Ovary (tissue), 3 donors: ENCODE results near the gene FAM120AOS.

Experiments used
- CTCF ChIP-seq, 3 donors: fragments of 450-650 bp in 2 of 3; fragments of 200-600 bp in 1 of 3; IDR thresholded peaks; one replicate each; pipeline versions ENCODE4 v1.5.1 to v1.8.0; 2016 to 2022; ENCODE audit warnings: antibody characterized with exemption in 3 of 3, mild to moderate bottlenecking in 1 of 3
- EP300 ChIP-seq: sonication (generic); formaldehyde crosslinking; IDR thresholded peaks from one replicate; pipeline ENCODE4 v1.6.1; 2017; ENCODE audit warnings: antibody characterized with exemption
- donor health status: DM: no; HTN: no; CAD: no.

GRCh38 chr9:93467462-93467861 is 14.1 kb upstream of the FAM120AOS start:
- TF ChIP-seq EP300 (no peak), CTCF (IDR thresholded peaks at IDR 0.05) (no peak)
